H9 (cell line): Measurements from ENCODE around the gene EIF1AD. TPM values are rescaled to one million over a fixed set of nuclear protein-coding genes. Genes with fewer than 3 reads are reported as not detected.

Experiments used
- DNase-seq: peaks from one replicate; pipeline ENCODE4 v3.0.0-alpha.2; 2017
- H2AFZ ChIP-seq: one replicate; pipeline ENCODE4 v1.6.1; 2013; ENCODE audit warnings: mild to moderate bottlenecking, low read length, control low read depth, moderate library complexity
- H2AK5ac ChIP-seq: 2 replicates; pipeline ENCODE4 v1.6.1; 2013; ENCODE audit warnings: low read length, control low read depth, mixed read lengths; ENCODE audit not compliant: insufficient read length
- H2BK120ac ChIP-seq: one replicate; pipeline ENCODE4 v1.6.1; 2013; ENCODE audit warnings: low read depth, mild to moderate bottlenecking, low read length, control low read depth, inconsistent platforms; ENCODE audit not compliant: poor library complexity, severe bottlenecking
- H2BK12ac ChIP-seq: 2 replicates; pipeline ENCODE4 v1.6.1; 2013; ENCODE audit warnings: low read length, control low read depth, mixed read lengths, low read depth; ENCODE audit not compliant: insufficient read length
- H2BK15ac ChIP-seq: 2 replicates; pipeline ENCODE4 v1.6.1; 2013; ENCODE audit warnings: low read depth, low read length, control low read depth
- H2BK20ac ChIP-seq: one replicate; pipeline ENCODE4 v1.6.1; 2013; ENCODE audit warnings: low read depth, mild to moderate bottlenecking, low read length, control low read depth, inconsistent platforms; ENCODE audit not compliant: poor library complexity, severe bottlenecking
- H2BK5ac ChIP-seq: 2 replicates; pipeline ENCODE4 v1.6.1; 2013; ENCODE audit warnings: low read length, control low read depth, mixed read lengths; ENCODE audit not compliant: insufficient read length
- H3K14ac ChIP-seq: 2 replicates; pipeline ENCODE4 v1.6.1; 2013; ENCODE audit warnings: low read length, control low read depth; ENCODE audit not compliant: insufficient read depth
- H3K18ac ChIP-seq: 2 replicates; pipeline ENCODE4 v1.6.1; 2013; ENCODE audit warnings: low read depth, mild to moderate bottlenecking, mixed read lengths, low read length, control low read depth; ENCODE audit not compliant: insufficient read length
- H3K23ac ChIP-seq: 2 replicates; pipeline ENCODE4 v1.6.1; 2013; ENCODE audit warnings: low read length, control low read depth, mixed read lengths, low read depth; ENCODE audit not compliant: insufficient read length
- H3K23me2 ChIP-seq: 2 replicates; pipeline ENCODE4 v1.6.1; 2013; ENCODE audit warnings: low read depth, mild to moderate bottlenecking, mixed read lengths, low read length, control low read depth; ENCODE audit not compliant: insufficient read length, poor library complexity, severe bottlenecking
- H3K27ac ChIP-seq: 2 replicates; pipeline ENCODE4 v1.5.1; 2013; ENCODE audit warnings: low read length, control low read depth, mixed read lengths, low read depth; ENCODE audit not compliant: insufficient read length
- H3K27me3 ChIP-seq: 2 replicates; pipeline ENCODE4 v1.6.1; 2013; ENCODE audit warnings: low read length, control low read depth, inconsistent platforms; ENCODE audit not compliant: insufficient read depth
- H3K4ac ChIP-seq: 2 replicates; pipeline ENCODE4 v1.6.1; 2013; ENCODE audit warnings: low read depth, mild to moderate bottlenecking, control low read depth, inconsistent platforms, low read length, moderate library complexity
- H3K4me1 ChIP-seq: 2 replicates; pipeline ENCODE4 v1.6.1; 2013; ENCODE audit warnings: low read length, control low read depth, inconsistent platforms; ENCODE audit not compliant: insufficient read depth
- H3K4me2 ChIP-seq: 2 replicates; pipeline ENCODE4 v1.6.1; 2013; ENCODE audit warnings: low read length, control low read depth, mixed read lengths; ENCODE audit not compliant: insufficient read length, insufficient read depth
- H3K56ac ChIP-seq: 2 replicates; pipeline ENCODE4 v1.6.1; 2013; ENCODE audit warnings: low read depth, mild to moderate bottlenecking, mixed read lengths, low read length, control low read depth; ENCODE audit not compliant: insufficient read length
- H3K79me1 ChIP-seq: 2 replicates; pipeline ENCODE4 v1.6.1; 2013; ENCODE audit warnings: low read depth, mild to moderate bottlenecking, moderate library complexity, low read length, control low read depth, inconsistent platforms; ENCODE audit not compliant: insufficient read depth, poor library complexity, severe bottlenecking
- H3K79me2 ChIP-seq: 2 replicates; pipeline ENCODE4 v1.6.1; 2013; ENCODE audit warnings: low read length, control low read depth, inconsistent platforms; ENCODE audit not compliant: insufficient read depth
- H3K9ac ChIP-seq: 2 replicates; pipeline ENCODE4 v1.6.1; 2013; ENCODE audit warnings: low read length, control low read depth, mixed read lengths; ENCODE audit not compliant: insufficient read length; ENCODE audit errors: extremely low read depth
- H3K9me3 ChIP-seq: one replicate; pipeline ENCODE4 v1.6.1; 2013; ENCODE audit warnings: low read depth, low read length, inconsistent platforms; ENCODE audit not compliant: control insufficient read depth
- H3T11ph ChIP-seq: one replicate; pipeline ENCODE4 v1.6.1; 2013; ENCODE audit warnings: mild to moderate bottlenecking, low read length, control low read depth, inconsistent platforms
- H4K20me1 ChIP-seq: one replicate; pipeline ENCODE4 v1.6.1; 2013; ENCODE audit not compliant: control insufficient read depth, insufficient read length, insufficient read depth
- H4K5ac ChIP-seq: 2 replicates; pipeline ENCODE4 v1.6.1; 2013; ENCODE audit warnings: low read depth, mild to moderate bottlenecking, mixed read lengths, low read length, control low read depth; ENCODE audit not compliant: insufficient read length
- H4K8ac ChIP-seq: replicated peaks from 2 replicates; pipeline ENCODE4 v1.6.1; 2013; ENCODE audit warnings: low read length, control low read depth, mixed read lengths, low read depth; ENCODE audit not compliant: insufficient read length
- H4K91ac ChIP-seq: 2 replicates; pipeline ENCODE4 v1.6.1; 2013; ENCODE audit warnings: low read depth, mild to moderate bottlenecking, moderate library complexity, mixed read lengths, low read length, control low read depth; ENCODE audit not compliant: insufficient read length
- H3K27ac Mint-ChIP-seq, 3 experiments: 2 replicates in 2 of 3; 3 replicates in 1 of 3; pipeline ENCODE4 v1.8.0; 2020 to 2021; ENCODE audit warnings: mixed read lengths in 3 of 3, mild to moderate bottlenecking in 1 of 3, moderate library complexity in 1 of 3
- H3K27me3 Mint-ChIP-seq: 2 replicates; pipeline ENCODE4 v1.8.0; 2021; ENCODE audit warnings: low read depth, mild to moderate bottlenecking, moderate library complexity, mixed read lengths
- H3K36me3 Mint-ChIP-seq, 3 experiments: 2 replicates in 2 of 3; 3 replicates in 1 of 3; pipeline ENCODE4 v1.8.0; 2020 to 2021; ENCODE audit warnings: low read depth in 3 of 3, mixed read lengths in 3 of 3; ENCODE audit not compliant: insufficient read depth in 1 of 3
- H3K4me1 Mint-ChIP-seq, 2 experiments: 2 replicates each; pipeline ENCODE4 v1.8.0; 2020; ENCODE audit warnings: mixed read lengths in 2 of 2
- H3K4me3 Mint-ChIP-seq, 2 experiments: 2 replicates in 1 of 2; 3 replicates in 1 of 2; pipeline ENCODE4 v1.8.0; 2020 to 2021; ENCODE audit warnings: mild to moderate bottlenecking in 2 of 2, mixed read lengths in 2 of 2, moderate library complexity in 1 of 2
- H3K9me3 Mint-ChIP-seq, 2 experiments: 2 replicates in 1 of 2; 3 replicates in 1 of 2; pipeline ENCODE4 v1.8.0; 2020; ENCODE audit warnings: mild to moderate bottlenecking in 2 of 2, mixed read lengths in 2 of 2, moderate library complexity in 1 of 2
- WGBS: extraction: QIAGEN DNeasy Blood & Tissue Kit; methylation state at CpG from one replicate; pipeline ENCODE4 v1.1.7; 2013; ENCODE audit warnings: missing lambda C conversion rate, low lambda C conversion rate, mixed read lengths; ENCODE audit not compliant: insufficient read length; ENCODE audit errors: extremely low coverage; 5-methylcytosine and 5-hydroxymethylcytosine counted together
- total RNA-seq: library from RNA; stranded (reverse); gene quantifications from 2 replicates; pipeline ENCODE4 v1.2.1, GENCODE V29; 2021
- TF ChIP-seq, protein P1 (sequence below): fragments of 200-600 bp; sonication (generic); conservative IDR thresholded peaks from 3 replicates; pipeline ENCODE4 v1.8.0; 2021; ENCODE audit warnings: antibody characterized with exemption, mild to moderate bottlenecking

Gene EIF1AD
- total RNA-seq, 1 experiment from 2014 or later: 46.7 TPM

DNA sequence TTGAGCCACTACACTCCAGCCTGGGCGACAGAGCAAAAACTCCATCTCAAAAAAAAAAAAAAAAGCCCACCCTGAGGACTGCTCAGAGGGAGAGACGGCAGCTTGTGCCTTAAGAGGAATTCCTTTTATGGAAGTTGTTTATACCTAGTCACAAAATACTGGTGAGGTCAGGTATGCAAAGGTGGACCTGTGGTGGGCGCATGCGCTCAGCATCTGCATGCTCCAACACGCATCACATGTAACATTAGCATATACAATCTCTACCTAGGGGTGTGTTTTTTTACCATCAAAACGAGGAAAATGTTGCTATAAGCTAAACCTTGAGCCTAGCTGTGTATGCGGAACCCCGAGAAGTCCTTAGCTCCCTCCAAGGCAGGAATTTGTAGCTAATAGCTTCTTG is 47.2 kb downstream of the EIF1AD start:
- no peak for DNase-seq
- Histone ChIP-seq H3K9me3 (no peaks in the 10 kb centered on the region), H3K27ac (no peak overlapping the region), H2BK120ac (no peak overlapping the region), H2AFZ (no peak overlapping the region), H2BK20ac (no peak overlapping the region), H3K56ac (no peak overlapping the region), H3K4ac (no peak overlapping the region), H4K20me1 (no peaks in the 10 kb centered on the region), H2BK5ac (no peak overlapping the region), H2BK12ac (no peak overlapping the region), H2BK15ac (no peak overlapping the region), H4K5ac (no peak overlapping the region), H3K27me3 (no peaks in the 10 kb centered on the region), H3K9ac (no peak overlapping the region), H3K79me2 (no peaks in the 10 kb centered on the region), H3K23me2 (no peaks in the 10 kb centered on the region), H4K8ac (no peak overlapping the region), H3K23ac (no peak overlapping the region), H3K4me1 (no peaks in the 10 kb centered on the region), H3K18ac (no peak overlapping the region), H4K91ac (no peak overlapping the region), H2AK5ac (no peak overlapping the region), H3K14ac (no peak overlapping the region), H3T11ph (no peak overlapping the region), H3K4me2 (no peak overlapping the region), H3K79me1 (no peaks in the 10 kb centered on the region)
- Mint-ChIP-seq H3K27ac (peak overlapping the region in 2 of 3 experiments; percentile 10 to 84; a peak in 3 of 7 replicates), H3K4me3 (no peak overlapping the region), H3K9me3 (no peaks in the 10 kb centered on the region), H3K36me3 (peaks cover 0 to 9% (median 2%) of the 10 kb centered on the region in 3 experiments; a peak in 2 of 7 replicates), H3K4me1 (peaks cover 0 to 4% of the 10 kb centered on the region in 2 experiments; a peak in 2 of 4 replicates), H3K27me3 (no peaks in the 10 kb centered on the region; the same call in 1 of the 2 replicates)
- WGBS: no CpG with 5 or more reads among the region's 8 CpGs
- TF ChIP-seq, protein P1, sequence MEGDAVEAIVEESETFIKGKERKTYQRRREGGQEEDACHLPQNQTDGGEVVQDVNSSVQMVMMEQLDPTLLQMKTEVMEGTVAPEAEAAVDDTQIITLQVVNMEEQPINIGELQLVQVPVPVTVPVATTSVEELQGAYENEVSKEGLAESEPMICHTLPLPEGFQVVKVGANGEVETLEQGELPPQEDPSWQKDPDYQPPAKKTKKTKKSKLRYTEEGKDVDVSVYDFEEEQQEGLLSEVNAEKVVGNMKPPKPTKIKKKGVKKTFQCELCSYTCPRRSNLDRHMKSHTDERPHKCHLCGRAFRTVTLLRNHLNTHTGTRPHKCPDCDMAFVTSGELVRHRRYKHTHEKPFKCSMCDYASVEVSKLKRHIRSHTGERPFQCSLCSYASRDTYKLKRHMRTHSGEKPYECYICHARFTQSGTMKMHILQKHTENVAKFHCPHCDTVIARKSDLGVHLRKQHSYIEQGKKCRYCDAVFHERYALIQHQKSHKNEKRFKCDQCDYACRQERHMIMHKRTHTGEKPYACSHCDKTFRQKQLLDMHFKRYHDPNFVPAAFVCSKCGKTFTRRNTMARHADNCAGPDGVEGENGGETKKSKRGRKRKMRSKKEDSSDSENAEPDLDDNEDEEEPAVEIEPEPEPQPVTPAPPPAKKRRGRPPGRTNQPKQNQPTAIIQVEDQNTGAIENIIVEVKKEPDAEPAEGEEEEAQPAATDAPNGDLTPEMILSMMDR: no peak
